Gastroesophageal sphincter (tissue), 4 donors: Measurements from ENCODE around the gene SLIRP. TPM values are rescaled to one million over a fixed set of nuclear protein-coding genes. Genes with fewer than 3 reads are reported as not detected.

Experiments
- ATAC-seq: fragments of 150-250 bp; one replicate; pipeline ENCODE4 v1.9.1; 2016; ENCODE audit warnings: mild to moderate bottlenecking, moderate library complexity
- H3K27ac ChIP-seq, 4 donors: fragments of 200-600 bp; sonication (generic) in 3 of 4; 1 replicate in 3 of 4; 2 replicates in 1 of 4; pipeline ENCODE4 v1.5.1; 2016 to 2019
- H3K27me3 ChIP-seq: fragments of 200-600 bp; sonication (generic); one replicate; pipeline ENCODE4 v1.5.1; 2019
- H3K36me3 ChIP-seq, 2 donors: fragments of 200-600 bp; sonication (generic); one replicate each; pipeline ENCODE4 v1.5.1; 2019; ENCODE audit warnings: control low read depth in 1 of 2
- H3K4me1 ChIP-seq, 3 donors: fragments of 200-600 bp; sonication (generic); 1 replicate in 2 of 3; 2 replicates in 1 of 3; pipeline ENCODE4 v1.5.1; 2016 to 2019; ENCODE audit warnings: control low read depth in 2 of 3
- H3K4me3 ChIP-seq, 2 donors: fragments of 200-600 bp; sonication (generic); one replicate each; pipeline ENCODE4 v1.5.1; 2019; ENCODE audit warnings: mild to moderate bottlenecking in 1 of 2, moderate library complexity in 1 of 2
- H3K9me3 ChIP-seq, 3 donors: fragments of 200-600 bp; sonication (generic); one replicate each; pipeline ENCODE4 v1.5.1; 2017 to 2019; ENCODE audit warnings: control low read depth in 2 of 3
- CTCF ChIP-seq, 4 experiments: fragments of 200-600 bp in 2 of 4; fragments of 450-650 bp in 2 of 4; sonication (generic) in 1 of 4; IDR thresholded peaks; one replicate each; pipeline ENCODE4 v1.5.1; 2017 to 2019; ENCODE audit warnings: antibody characterized with exemption in 4 of 4, mild to moderate bottlenecking in 2 of 4, moderate library complexity in 2 of 4
- EP300 ChIP-seq: sonication (generic); formaldehyde crosslinking; IDR thresholded peaks from one replicate; pipeline ENCODE4 v1.6.1; 2017; ENCODE audit warnings: antibody characterized with exemption, mild to moderate bottlenecking
- POLR2A ChIP-seq, 2 donors: fragments of 450-650 bp; IDR thresholded peaks; one replicate each; pipeline ENCODE4 v1.6.1; 2017; ENCODE audit warnings: antibody characterized with exemption in 2 of 2, mild to moderate bottlenecking in 2 of 2, moderate library complexity in 1 of 2
- POLR2AphosphoS5 ChIP-seq: sonication (generic); formaldehyde crosslinking; IDR thresholded peaks from one replicate; pipeline ENCODE4 v1.6.1; 2017; ENCODE audit warnings: antibody characterized with exemption
- WGBS, 2 donors: methylation state at CpG; one replicate each; pipeline ENCODE4 v1.1.5; 2018; ENCODE audit warnings: low coverage in 1 of 2; 5-methylcytosine and 5-hydroxymethylcytosine counted together
- total RNA-seq, 4 donors: library from RNA; depleted of rRNA; stranded (reverse); fragments of >200 nt; gene quantifications; one replicate each; pipeline ENCODE4 v1.1.0, GENCODE V29; 2016

SLIRP gene
- total RNA-seq, 4 donors from 2014 or later, result 88.9 to 383 (median 202) TPM

- Histone ChIP-seq H3K4me3 (no peak overlapping the region), H3K27me3 (no peaks in the 10 kb centered on the region), H3K4me1 (peaks cover 0 to 26% (median 14%) of the 10 kb centered on the region in 3 donors), H3K9me3 (no peaks in the 10 kb centered on the region), H3K27ac (no peak overlapping the region), H3K36me3 (no peaks in the 10 kb centered on the region)
- WGBS, 2 donors, result 88 to 94% methylated on average over 3 of the region's 3 CpGs
- ATAC-seq, result no peak
- TF ChIP-seq POLR2AphosphoS5 (no peak), POLR2A (IDR thresholded peaks at IDR 0.05) (no peak), CTCF (IDR thresholded peaks at IDR 0.05) (no peak), EP300 (no peak)
Observed at GRCh38 chr14:77763978-77764377, 56.1 kb downstream of the SLIRP start.

Other genes with a start within 250 kb of the SLIRP start
- under 1 TPM in 1 of 4 donors, not detected in 3; 0.31 TPM for gene ISM2, start 209.3 kb upstream of the SLIRP start, total RNA-seq
- 10 to 100 TPM; 13.2 to 35.2 (median 20.5) TPM for gene SPTLC2, start 91.5 kb upstream of the SLIRP start, total RNA-seq
- 10 to 100 TPM in 3 of 4 donors, 1 to 10 TPM in 1; 9.7 to 12.7 (median 11.3) TPM for gene ALKBH1, start 80 bp upstream of the SLIRP start, total RNA-seq
- 10 to 100 TPM; 43.7 to 70.5 (median 49.4) TPM for gene SNW1, start 53.1 kb downstream of the SLIRP start, total RNA-seq
- gene ADCK1, start 92.0 kb downstream of the SLIRP start, total RNA-seq, result 10 to 100 TPM in 1 of 4 donors, 1 to 10 TPM in 3; 3.8 to 11.1 (median 6.8) TPM